Middle frontal gyrus (tissue), 1 donor: Measurements from ENCODE around the gene TIMM23B.
"Not testable (repeated sequence)": the region's sequence is repeated elsewhere in the genome, so short reads cannot be mapped to it uniquely, and the experiment has no call there.

ENCODE experiments used
- DNase-seq: peaks from one replicate; pipeline ENCODE4 v3.0.0-alpha.2; 2015; ENCODE audit warnings: low spot score; ENCODE audit errors: extremely low spot score

Gene TIMM23B

DNA sequence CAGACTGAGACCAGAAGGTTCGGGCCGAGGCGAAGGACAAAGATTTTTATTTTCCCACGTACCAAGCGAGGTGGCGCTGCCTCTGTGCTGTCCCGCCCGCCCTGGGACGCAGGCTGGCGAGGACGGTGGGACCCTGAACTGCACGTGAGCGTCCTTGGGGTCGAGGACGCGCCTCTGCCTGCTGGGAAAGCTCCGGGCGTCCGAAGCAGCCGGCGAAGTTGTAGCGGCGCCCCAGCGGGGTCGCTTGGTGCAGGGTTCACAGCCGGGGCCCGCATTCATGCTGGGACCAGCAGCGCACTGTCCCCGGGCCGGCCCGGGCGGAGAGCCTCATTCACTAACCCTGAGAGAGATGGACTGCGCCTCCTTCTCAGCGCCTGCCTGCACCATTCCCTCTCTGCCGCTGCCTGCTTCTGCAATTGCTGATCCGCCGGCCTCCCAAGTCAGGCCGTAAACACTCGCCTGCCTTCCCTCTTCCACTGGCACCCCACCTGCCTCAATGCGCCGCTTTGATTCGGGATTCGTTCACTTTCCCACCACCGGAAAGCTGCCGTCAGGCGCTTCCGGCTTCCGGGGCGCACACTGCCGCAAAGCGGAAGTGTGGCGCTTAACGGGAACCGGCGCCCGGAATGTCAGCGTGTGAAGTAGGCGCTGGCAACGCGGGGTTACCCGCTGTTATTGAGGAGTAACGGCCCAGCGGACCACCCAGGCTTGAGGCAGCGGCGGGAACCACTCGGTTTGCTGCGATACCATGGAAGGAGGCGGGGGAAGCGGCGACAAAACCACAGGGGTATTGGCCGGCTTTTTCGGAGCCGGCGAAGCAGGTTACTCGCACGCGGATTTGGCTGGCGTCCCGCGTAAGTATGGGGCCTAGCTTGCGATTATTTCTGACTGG, at the start of gene TIMM23B, which contains the start of gene PARG:
Gene TIMM23B, plus strand, starts transcription at position 607 of the 892 bp plus-strand sequence. Its CDS starts 142 bp downstream, at position 749.
Gene PARG, minus strand, starts transcription at position 581 of the 892 bp plus-strand sequence. Its CDS starts 302 bp downstream, at position 279.
- peak; percentile 76 for DNase-seq

DNA sequence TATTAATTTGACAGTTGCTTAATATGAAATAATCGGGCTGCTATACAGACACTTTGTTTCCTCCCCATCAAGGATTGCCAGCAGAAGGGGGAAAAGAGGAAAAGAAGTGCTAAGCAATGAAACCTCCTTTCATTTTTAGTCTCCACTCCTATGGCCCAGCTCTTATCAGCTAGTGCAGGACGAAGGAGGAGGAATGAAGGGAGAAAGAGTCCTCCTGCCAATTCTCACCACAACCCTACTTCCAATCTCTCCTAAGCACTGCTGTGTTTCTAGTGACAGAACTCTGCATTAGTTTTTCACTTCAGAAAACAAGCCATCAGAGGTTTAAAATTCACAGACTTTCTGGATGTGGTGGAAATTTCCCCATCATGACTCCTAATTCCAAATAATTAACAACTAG, 41.9 kb upstream of the TIMM23B start:
- not testable (repeated sequence) for DNase-seq

DNA sequence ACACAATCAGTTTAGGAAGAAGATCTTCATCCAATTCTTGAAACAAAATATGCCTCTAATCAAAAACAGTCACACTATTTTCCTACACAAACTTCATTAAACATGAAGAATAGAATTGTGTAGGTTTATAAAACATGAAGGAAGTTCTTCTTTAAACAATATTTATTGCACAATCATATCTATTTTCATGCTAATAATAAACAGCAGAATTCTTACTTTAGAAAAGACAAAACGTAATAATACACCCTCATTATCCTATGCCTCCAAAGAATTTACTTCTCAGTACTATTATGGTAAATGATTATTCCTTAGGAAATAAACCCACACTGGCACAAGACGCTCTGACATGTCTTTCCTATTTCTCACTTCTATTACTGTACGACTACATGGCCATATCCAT, 41.4 kb upstream of the TIMM23B start:
- not testable (repeated sequence) for DNase-seq

DNA sequence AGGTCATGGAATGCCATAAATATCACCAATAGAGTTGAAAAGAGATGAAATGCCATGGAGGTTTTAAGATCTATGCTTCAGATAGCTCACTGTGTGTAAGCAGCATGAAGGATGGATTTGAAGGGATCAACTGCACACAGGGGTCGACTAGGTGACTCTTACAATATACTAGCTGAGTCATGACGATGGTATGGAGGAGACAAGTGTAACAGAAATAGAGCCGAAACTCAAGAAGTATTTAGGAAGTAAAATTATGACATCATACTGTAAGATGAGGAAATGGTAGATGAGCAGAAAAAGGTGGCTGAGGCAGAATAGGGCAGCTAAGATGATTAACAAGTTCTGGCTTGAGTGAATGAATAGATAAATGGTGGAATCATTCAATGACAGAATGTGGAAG, 38.0 kb upstream of the TIMM23B start:
- DNase-seq: not testable (repeated sequence)

GRCh38 chr10:49908290-49909080, 33.4 kb upstream of the TIMM23B start:
- DNase-seq: not testable (repeated sequence)

DNA sequence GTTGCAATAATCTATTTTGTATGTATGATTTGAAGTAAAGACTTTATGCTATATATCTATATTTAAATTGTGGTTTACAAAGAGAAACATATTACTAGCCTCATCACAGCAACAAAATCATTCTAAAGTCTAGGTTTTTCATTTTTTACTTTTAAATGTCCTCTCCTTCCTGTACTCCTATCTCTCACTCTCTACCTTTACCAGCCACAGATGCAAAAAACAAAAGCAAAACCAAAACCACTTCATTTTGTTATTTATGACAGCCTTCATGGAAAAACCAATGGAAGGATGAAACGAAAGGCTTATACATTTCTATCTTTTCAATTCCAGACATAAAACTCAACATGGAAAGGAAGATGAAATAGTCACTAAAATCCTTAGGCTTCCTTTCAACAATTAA, 31.6 kb upstream of the TIMM23B start:
- DNase-seq: not testable (repeated sequence)

GRCh38 chr10:49916451-49916850, 25.4 kb upstream of the TIMM23B start:
- DNase-seq: not testable (repeated sequence)

- not testable (repeated sequence) for DNase-seq
Measured at GRCh38 chr10:49917927-49918326, 23.9 kb upstream of the TIMM23B start.

DNA sequence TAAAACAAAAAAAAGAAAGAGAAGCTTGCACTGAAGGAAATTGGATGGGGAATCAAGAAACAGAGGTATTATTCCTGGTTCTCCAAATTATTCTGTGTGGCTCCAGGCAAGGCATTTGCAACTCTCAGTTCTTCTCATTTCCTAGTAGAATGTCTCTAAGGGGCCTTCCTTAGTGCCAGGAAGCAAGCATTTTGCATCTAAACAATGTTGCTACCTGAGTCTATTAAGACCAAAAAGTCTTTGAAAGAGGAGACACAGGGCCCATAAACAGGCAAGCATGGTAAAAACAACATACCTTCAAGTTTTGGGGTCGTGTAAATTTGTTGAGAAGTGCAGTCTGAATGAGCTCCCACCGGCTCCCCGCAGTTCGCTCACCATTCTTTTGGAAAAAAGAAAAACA, 19.8 kb upstream of the TIMM23B start:
- DNase-seq: not testable (repeated sequence)

GRCh38 chr10:49923572-49923971, 18.3 kb upstream of the TIMM23B start:
- DNase-seq: not testable (repeated sequence)

DNA sequence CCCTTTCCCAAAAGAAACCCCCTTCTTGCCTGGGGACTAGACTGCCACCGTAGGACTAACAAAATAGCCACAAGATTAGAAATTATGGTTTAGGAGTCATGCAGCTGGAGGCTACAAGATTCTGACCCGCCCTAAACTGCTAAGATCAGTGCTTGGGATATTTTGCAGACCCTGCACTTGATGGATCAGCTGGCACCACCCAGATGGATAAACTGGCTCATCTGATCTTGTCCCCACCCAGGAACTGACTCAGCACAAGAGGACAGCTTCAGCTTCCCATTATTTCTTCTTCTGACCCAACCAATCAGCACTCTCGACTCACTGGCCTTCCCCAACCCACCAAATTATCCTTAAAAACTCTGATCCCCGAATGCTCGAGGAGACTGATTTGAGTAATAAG, 10.6 kb upstream of the TIMM23B start:
- not testable (repeated sequence) for DNase-seq

- not testable (repeated sequence) for DNase-seq
Measured at GRCh38 chr10:49931959-49932728, 9.7 kb upstream of the TIMM23B start.

DNA sequence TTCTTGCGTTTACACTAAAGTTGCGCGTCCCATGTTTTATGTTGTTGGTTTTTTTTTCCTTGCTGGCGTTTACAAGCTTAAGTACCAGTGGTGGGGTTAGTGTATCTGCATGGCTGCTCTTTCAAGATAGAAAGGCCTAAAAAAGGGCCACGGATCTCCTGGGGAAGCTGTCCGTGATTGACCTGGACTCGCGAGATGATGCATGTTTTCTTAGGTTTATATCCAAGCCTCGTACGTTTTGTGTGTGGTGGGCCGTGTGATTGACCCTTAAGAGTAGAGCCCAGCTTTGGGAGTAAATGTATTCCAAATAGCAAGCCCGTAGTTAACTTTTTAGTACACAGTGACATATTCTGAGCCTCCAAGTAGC, 469 bp downstream of the TIMM23B start:
- DNase-seq: not testable (repeated sequence)

- DNase-seq: not testable (repeated sequence)
Measured at GRCh38 chr10:49943607-49944006, 1.8 kb downstream of the TIMM23B start.

- not testable (repeated sequence) for DNase-seq
Measured at GRCh38 chr10:49948142-49948541, 6.3 kb downstream of the TIMM23B start.

DNA sequence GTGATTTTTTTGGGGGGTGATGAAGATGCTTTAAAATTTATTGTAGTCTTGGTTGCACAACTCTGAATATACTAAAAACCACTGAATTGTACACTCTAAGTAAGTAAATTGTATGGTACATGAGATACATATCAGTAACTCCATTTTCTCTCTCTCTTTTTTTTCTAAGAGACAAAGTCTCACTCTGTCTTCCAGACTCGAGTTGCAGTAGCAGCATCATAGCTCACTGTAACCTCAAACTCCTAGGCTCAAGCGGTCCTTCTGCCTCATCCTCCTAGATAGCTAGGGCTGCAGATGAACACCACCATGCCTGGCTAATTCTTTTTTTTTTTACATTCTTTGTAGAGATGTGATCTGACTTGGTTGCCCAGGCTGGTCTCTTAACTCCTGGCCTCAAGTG, 6.9 kb downstream of the TIMM23B start:
- DNase-seq: not testable (repeated sequence)

GRCh38 chr10:49952006-49952405, 10.2 kb downstream of the TIMM23B start:
- DNase-seq: not testable (repeated sequence)

GRCh38 chr10:49953122-49953521, 11.3 kb downstream of the TIMM23B start:
- not testable (repeated sequence) for DNase-seq

DNA sequence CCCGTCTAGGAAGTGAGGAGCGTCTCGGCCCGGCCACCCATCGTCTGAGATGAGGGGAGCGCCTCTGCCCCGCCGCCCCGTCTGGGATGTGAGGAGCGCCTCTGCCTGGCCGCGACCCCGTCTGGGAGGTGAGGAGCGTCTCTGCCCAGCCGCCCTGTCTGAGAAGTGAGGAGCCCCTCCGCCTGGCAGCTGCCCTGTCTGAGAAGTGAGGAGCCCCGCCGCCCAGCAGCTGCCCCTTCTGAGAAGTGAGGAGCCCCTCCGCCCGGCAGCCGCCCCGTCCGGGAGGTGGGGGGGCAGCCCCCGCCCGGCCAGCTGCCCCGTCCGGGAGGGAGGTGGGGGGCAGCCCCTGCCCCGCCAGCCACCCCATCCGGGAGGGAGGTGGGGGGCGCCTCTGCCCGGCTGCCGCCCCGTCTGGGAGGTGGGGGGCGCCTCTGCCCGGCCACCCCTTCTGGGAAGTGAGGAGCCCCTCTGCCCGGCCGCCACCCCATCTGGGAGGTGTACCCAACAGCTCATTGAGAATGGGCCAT, 28.5 kb downstream of the TIMM23B start:
- DNase-seq: not testable (repeated sequence)

DNA sequence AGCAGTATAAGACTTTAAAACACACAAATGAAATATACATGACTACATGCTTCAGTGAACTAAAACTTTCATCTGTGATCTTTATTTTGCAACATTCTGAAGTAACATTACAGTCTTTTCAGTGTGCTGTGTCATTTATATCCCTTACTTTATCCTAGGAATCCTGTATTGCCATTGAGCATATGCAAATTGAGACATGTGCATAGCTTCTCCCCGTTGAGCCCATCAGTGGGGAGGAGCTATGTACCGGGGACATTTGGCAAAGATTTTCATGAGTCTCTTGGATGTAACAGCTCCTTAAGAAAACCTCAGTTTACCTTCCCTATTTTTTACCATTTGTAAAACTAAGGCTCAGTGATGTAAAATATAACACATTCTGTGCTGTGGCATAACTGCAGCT, 29.6 kb downstream of the TIMM23B start:
- DNase-seq: not testable (repeated sequence)

- DNase-seq: not testable (repeated sequence)
Measured at GRCh38 chr10:49972094-49972493, 30.2 kb downstream of the TIMM23B start.
